Type B pancreatic cell (in vitro differentiated cells): ENCODE data around the gene MRPS18C. TPM values are rescaled to one million over a fixed set of nuclear protein-coding genes. Genes with fewer than 3 reads are reported as not detected.

Source experiments
- DNase-seq: peaks from one replicate; pipeline ENCODE4 v3.0.0; 2021; ENCODE audit warnings: mixed read lengths; ENCODE audit not compliant: unreplicated experiment; ENCODE audit errors: extremely low spot score
- H3K27ac Mint-ChIP-seq: 2 replicates; pipeline ENCODE4 v1.8.0; 2021; ENCODE audit warnings: mild to moderate bottlenecking, mixed read lengths
- H3K27me3 Mint-ChIP-seq: 2 replicates; pipeline ENCODE4 v1.8.0; 2021; ENCODE audit warnings: mixed read lengths
- H3K36me3 Mint-ChIP-seq: 2 replicates; pipeline ENCODE4 v1.8.0; 2021; ENCODE audit warnings: mixed read lengths
- H3K4me1 Mint-ChIP-seq: one replicate; pipeline ENCODE4 v1.8.0; 2021; ENCODE audit warnings: mixed read lengths; ENCODE audit not compliant: unreplicated experiment
- H3K4me3 Mint-ChIP-seq: 2 replicates; pipeline ENCODE4 v1.8.0; 2021; ENCODE audit warnings: mild to moderate bottlenecking, mixed read lengths
- H3K9me3 Mint-ChIP-seq: 2 replicates; pipeline ENCODE4 v1.8.0; 2021; ENCODE audit warnings: mixed read lengths
- total RNA-seq: library from RNA; stranded (reverse); gene quantifications from 2 replicates; pipeline ENCODE4 v1.2.1, GENCODE V29; 2021; ENCODE audit warnings: low replicate concordance
- TF ChIP-seq, protein P1 (sequence below): fragments of 200-600 bp; sonication (generic); conservative IDR thresholded peaks from 2 replicates; pipeline ENCODE4 v1.5.0; 2021; ENCODE audit warnings: antibody characterized with exemption, mild to moderate bottlenecking

The MRPS18C gene
- total RNA-seq, 1 donor from 2014 or later, result 50.1 TPM

DNA sequence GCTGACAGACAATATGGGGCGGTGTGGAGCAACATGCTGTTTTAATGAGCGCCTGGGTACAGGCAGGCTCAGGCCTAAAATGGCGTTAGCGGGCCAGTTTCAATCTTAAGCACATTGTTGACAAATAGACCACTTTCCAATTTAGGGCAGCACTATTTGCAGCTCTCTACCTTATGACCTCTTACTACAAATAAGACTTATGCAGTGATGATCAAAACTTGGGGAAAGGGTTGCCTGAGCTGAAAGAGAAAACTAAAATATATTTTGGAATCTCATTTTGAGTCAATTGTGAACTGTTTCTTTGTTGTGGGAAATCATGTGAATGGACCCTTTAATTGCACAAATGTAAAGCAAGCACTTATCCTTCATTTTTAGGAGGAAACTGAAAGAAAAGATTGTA, 54.6 kb downstream of the MRPS18C start:
- TF ChIP-seq, protein P1, sequence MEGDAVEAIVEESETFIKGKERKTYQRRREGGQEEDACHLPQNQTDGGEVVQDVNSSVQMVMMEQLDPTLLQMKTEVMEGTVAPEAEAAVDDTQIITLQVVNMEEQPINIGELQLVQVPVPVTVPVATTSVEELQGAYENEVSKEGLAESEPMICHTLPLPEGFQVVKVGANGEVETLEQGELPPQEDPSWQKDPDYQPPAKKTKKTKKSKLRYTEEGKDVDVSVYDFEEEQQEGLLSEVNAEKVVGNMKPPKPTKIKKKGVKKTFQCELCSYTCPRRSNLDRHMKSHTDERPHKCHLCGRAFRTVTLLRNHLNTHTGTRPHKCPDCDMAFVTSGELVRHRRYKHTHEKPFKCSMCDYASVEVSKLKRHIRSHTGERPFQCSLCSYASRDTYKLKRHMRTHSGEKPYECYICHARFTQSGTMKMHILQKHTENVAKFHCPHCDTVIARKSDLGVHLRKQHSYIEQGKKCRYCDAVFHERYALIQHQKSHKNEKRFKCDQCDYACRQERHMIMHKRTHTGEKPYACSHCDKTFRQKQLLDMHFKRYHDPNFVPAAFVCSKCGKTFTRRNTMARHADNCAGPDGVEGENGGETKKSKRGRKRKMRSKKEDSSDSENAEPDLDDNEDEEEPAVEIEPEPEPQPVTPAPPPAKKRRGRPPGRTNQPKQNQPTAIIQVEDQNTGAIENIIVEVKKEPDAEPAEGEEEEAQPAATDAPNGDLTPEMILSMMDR, result no peak
- Mint-ChIP-seq H3K4me3 (no peak overlapping the region), H3K4me1 (no peaks in the 10 kb centered on the region), H3K27me3 (no peaks in the 10 kb centered on the region), H3K36me3 (no peaks in the 10 kb centered on the region), H3K9me3 (no peaks in the 10 kb centered on the region), H3K27ac (no peak overlapping the region)
- no peak for DNase-seq

Other genes with a start within 250 kb of the MRPS18C start
- 16.5 and 18.8 TPM in 2 replicates for gene COQ2, start 171.3 kb upstream of the MRPS18C start, total RNA-seq
- 17.6 and 87.8 TPM in 2 replicates for gene HPSE, start 121.2 kb upstream of the MRPS18C start, total RNA-seq
- gene HELQ, start 235 bp upstream of the MRPS18C start, total RNA-seq, result 18.0 and 20.8 TPM in 2 replicates
- gene ABRAXAS1, start 29.0 kb downstream of the MRPS18C start, total RNA-seq, result 15.7 and 22.8 TPM in 2 replicates
- 11.3 and 53.7 TPM in 2 replicates for gene GPAT3, start 80.0 kb downstream of the MRPS18C start, total RNA-seq